Body of pancreas (tissue), 4 donors: ENCODE data around the gene ANO2. TPM values are rescaled to one million over a fixed set of nuclear protein-coding genes. Genes with fewer than 3 reads are reported as not detected.

Experiments
- ATAC-seq: fragments of 150-250 bp; one replicate; pipeline ENCODE4 v1.9.1; 2016
- DNase-seq, 4 donors: peaks; one replicate each; pipeline ENCODE4 v3.0.0-alpha.2; 2019
- H3K27ac ChIP-seq, 4 donors: fragments of 200-600 bp; sonication (generic); 1 replicate in 3 of 4; 2 replicates in 1 of 4; pipeline versions ENCODE4 v1.5.1 to v1.6.1; 2016 to 2019; ENCODE audit warnings: mild to moderate bottlenecking in 1 of 4, mixed read lengths in 1 of 4, moderate library complexity in 1 of 4
- H3K27me3 ChIP-seq, 2 donors: fragments of 200-600 bp; sonication (generic); one replicate each; pipeline ENCODE4 v1.6.0; 2016; ENCODE audit warnings: mild to moderate bottlenecking in 1 of 2
- H3K36me3 ChIP-seq, 2 donors: fragments of 200-600 bp; sonication (generic); replicated peaks in 1 of 2; 2 replicates each; pipeline ENCODE4 v1.5.1; 2016; ENCODE audit warnings: low read depth in 2 of 2; ENCODE audit not compliant: insufficient read depth in 1 of 2
- H3K4me1 ChIP-seq: fragments of 200-600 bp; sonication (generic); one replicate; pipeline ENCODE4 v1.6.0; 2016
- H3K4me3 ChIP-seq, 2 donors: fragments of 200-600 bp; sonication (generic); 1 replicate in 1 of 2; 2 replicates in 1 of 2; pipeline ENCODE4 v1.5.1; 2016 to 2019
- H3K9me3 ChIP-seq, 3 donors: fragments of 200-600 bp; sonication (generic); 1 replicate in 2 of 3; 2 replicates in 1 of 3; pipeline ENCODE4 v1.5.1; 2016
- CTCF ChIP-seq, 7 experiments: fragments of 450-650 bp in 4 of 7; fragments of 200-600 bp in 3 of 7; sonication (generic) in 3 of 7; IDR thresholded peaks; one replicate each; pipeline ENCODE4 v1.5.1; 2016 to 2019; ENCODE audit warnings: antibody characterized with exemption in 7 of 7
- POLR2A ChIP-seq, 3 donors: fragments of 450-650 bp; IDR thresholded peaks; one replicate each; pipeline ENCODE4 v1.6.1; 2016; ENCODE audit warnings: antibody characterized with exemption in 3 of 3, mild to moderate bottlenecking in 2 of 3
- WGBS, 2 donors: methylation state at CpG; one replicate each; pipeline ENCODE4 v1.1.5; 2017; 5-methylcytosine and 5-hydroxymethylcytosine counted together
- intact Hi-C: fragments of 100-400 bp; cut with DNase I; formaldehyde crosslinking; loops from one replicate; pipeline ENCODE4 v1.15.1; 2023
- total RNA-seq, 2 donors: library from RNA; depleted of rRNA; stranded (reverse); fragments of >200 nt; gene quantifications; one replicate each; pipeline ENCODE4 v1.1.0, GENCODE V29; 2016

ANO2 gene
- total RNA-seq, 2 donors from 2014 or later = 2.1 to 4.3 TPM

DNA sequence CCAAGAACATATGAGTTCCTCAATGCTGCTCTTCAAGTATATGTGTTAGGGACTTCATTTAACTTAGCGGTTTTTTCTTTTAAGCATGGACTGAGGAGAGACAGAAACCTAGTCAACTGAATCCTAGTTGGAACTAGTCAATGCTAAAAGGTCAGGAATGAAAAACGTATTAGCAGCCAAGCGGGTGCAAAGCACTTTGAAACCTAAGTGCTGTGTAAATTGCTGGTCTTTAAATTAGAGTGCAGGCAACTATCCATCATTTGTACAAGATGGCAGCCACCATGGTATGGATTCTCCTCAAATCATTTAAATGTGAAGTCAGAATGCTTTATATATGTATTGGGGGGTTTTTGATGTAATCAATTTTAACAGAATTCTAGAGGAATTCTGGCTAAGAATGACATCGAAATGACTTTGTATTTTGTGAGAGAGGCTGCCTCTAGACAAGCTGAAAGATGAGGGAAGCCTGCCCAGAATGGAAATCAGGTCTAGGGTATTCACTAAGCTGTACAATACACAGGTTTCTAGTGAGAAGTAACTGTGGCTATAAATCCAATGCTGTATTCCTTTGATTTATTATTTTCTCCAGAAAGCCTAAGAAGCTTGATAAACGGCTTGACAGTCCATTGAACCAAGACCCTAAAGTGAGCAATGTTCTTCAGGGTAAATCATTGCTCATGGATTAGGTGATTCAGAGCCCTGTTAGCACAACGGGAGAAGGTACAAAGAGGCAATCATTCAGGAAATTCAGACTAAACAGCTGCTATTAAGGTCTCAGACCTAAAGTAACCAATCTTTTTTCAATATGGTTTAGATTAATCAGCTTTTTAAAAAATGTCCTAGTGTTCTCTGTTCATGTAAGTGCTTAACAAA, 198.8 kb downstream of the ANO2 start:
- Histone ChIP-seq H3K27me3 (no peaks in the 10 kb centered on the region), H3K4me1 (no peaks in the 10 kb centered on the region), H3K27ac (no peak overlapping the region), H3K9me3 (no peaks in the 10 kb centered on the region), H3K36me3 (no peaks in the 10 kb centered on the region), H3K4me3 (no peak overlapping the region)
- WGBS, 2 donors = 62 to 68% methylated on average over 6 of the region's 6 CpGs
- no peak for TF ChIP-seq POLR2A (IDR thresholded peaks at IDR 0.05)
- no peak for TF ChIP-seq CTCF (IDR thresholded peaks at IDR 0.05)
- DNase-seq = no peak
- intact Hi-C loops = no loop called here
- no peak for ATAC-seq

GRCh38 chr12:5745251-5745888, 199.7 kb downstream of the ANO2 start:
- Histone ChIP-seq H3K36me3 (no peaks in the 10 kb centered on the region), H3K27me3 (no peaks in the 10 kb centered on the region), H3K4me1 (no peaks in the 10 kb centered on the region), H3K9me3 (no peaks in the 10 kb centered on the region), H3K27ac (no peak overlapping the region), H3K4me3 (no peak overlapping the region)
- ATAC-seq = peak; percentile 67
- 28 to 30% methylated on average over 6 of the region's 6 CpGs for WGBS, 2 donors
- intact Hi-C loops = no loop called here
- peak; percentile 45 to 75 (median 67) for TF ChIP-seq CTCF (IDR thresholded peaks at IDR 0.05)
- no peak for TF ChIP-seq POLR2A (IDR thresholded peaks at IDR 0.05)
- DNase-seq = peak; percentile 69 to 81 (median 76)

GRCh38 chr12:5742258-5742657, 202.8 kb downstream of the ANO2 start:
- DNase-seq = no peak
- no peaks in the 10 kb centered on the region for H3K36me3 ChIP-seq
- no peak for TF ChIP-seq POLR2A (IDR thresholded peaks at IDR 0.05)
- TF ChIP-seq CTCF (IDR thresholded peaks at IDR 0.05) = no peak
- intact Hi-C loops = loop anchor here (5.0 kb wide), 1 partner anchor 55 kb away; no protein-coding TSS in a partner anchor
- H3K27ac ChIP-seq = no peak overlapping the region
- no peak overlapping the region for H3K4me3 ChIP-seq
- no peak for ATAC-seq
- H3K4me1 ChIP-seq = no peaks in the 10 kb centered on the region
- no peaks in the 10 kb centered on the region for H3K27me3 ChIP-seq
- no peaks in the 10 kb centered on the region for H3K9me3 ChIP-seq
- 58 to 73% methylated on average over 2 of the region's 2 CpGs for WGBS, 2 donors

- Histone ChIP-seq H3K4me3 (no peak overlapping the region), H3K4me1 (no peaks in the 10 kb centered on the region), H3K27me3 (no peaks in the 10 kb centered on the region), H3K27ac (no peak overlapping the region), H3K9me3 (no peaks in the 10 kb centered on the region), H3K36me3 (no peaks in the 10 kb centered on the region)
- no peak for DNase-seq
- intact Hi-C loops = loop anchor here (5.0 kb wide), 1 partner anchor 57 kb away; no protein-coding TSS in a partner anchor
- no peak for TF ChIP-seq CTCF (IDR thresholded peaks at IDR 0.05)
- TF ChIP-seq POLR2A (IDR thresholded peaks at IDR 0.05) = no peak
- WGBS, 2 donors = 51 to 54% methylated on average over 5 of the region's 5 CpGs
- no peak for ATAC-seq
Measured at GRCh38 chr12:5739917-5740316, 205.1 kb downstream of the ANO2 start.
